Measurements from ENCODE around the gene ASGR1.
A peak's percentile ranks its signal among the peaks of the same experiment; 100 is the strongest.

The ASGR1 gene

GRCh38 chr17:7216242-7217112 is 37.3 kb upstream of the ASGR1 start:
- DNase-seq (ENCODE audit: low read depth) = no peak

DNA sequence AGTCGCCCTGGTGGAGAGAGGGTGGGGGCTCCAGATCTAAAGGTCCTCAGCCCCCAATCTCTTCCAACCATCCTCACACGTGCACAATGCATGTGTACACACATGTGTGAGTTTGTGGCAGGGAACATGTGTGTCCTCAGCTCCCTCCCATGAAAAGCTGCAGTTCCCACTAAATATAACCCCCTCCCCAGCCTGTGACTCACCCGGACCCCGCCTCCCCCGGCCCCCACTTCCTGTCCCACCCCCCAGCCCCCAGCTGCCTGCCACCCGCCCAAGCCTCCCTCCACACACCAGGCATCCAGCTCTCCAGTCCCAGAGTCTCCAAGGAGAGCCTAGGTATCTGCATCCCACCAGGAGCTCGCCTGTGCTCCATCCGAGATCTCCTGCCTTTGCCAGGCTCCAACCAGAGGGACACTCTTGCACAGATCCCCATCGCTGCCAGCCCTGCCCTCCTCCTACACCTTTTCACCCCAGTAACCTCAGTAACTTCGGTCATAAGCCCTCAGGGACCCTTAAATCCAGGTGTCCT is 36.5 kb upstream of the ASGR1 start:
- DNase-seq (ENCODE audit: low read depth) = no peak

DNA sequence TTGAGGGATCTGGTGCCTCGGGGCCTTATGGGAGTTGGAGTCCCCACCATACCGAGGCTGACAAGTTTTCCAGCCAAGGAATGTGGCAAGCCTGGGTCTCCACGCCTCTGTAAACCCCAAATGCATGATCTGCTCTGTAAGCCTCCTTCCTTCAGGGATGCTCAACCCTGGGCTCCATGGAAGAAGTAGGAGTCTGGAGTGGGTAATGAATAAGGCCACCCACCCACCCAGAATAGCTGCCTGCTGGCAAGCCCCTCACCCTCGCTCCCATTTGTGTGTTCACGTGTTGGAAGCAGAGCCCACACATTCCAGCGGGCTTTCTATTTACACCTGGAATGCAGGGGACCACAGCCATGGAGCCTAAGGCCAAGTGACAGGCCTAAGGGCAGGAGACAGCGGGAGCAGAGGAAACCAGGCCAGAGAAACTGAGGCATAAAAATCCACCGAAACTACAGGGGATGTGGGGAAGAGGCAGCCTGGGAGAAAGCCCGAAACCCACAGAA is 36.0 kb upstream of the ASGR1 start:
- DNase-seq (ENCODE audit: low read depth) = no peak

- DNase-seq (ENCODE audit: low read depth) = peak; percentile 99
These were observed 35.3 kb upstream of the ASGR1 start for GRCh38 chr17:7214300-7215135.

- DNase-seq (ENCODE audit: low read depth) = peak; percentile 40
These were observed 34.7 kb upstream of the ASGR1 start for GRCh38 chr17:7213895-7214299.

- no peak for DNase-seq (ENCODE audit: low read depth)
These were observed 32.5 kb upstream of the ASGR1 start for GRCh38 chr17:7211491-7212273.

DNA sequence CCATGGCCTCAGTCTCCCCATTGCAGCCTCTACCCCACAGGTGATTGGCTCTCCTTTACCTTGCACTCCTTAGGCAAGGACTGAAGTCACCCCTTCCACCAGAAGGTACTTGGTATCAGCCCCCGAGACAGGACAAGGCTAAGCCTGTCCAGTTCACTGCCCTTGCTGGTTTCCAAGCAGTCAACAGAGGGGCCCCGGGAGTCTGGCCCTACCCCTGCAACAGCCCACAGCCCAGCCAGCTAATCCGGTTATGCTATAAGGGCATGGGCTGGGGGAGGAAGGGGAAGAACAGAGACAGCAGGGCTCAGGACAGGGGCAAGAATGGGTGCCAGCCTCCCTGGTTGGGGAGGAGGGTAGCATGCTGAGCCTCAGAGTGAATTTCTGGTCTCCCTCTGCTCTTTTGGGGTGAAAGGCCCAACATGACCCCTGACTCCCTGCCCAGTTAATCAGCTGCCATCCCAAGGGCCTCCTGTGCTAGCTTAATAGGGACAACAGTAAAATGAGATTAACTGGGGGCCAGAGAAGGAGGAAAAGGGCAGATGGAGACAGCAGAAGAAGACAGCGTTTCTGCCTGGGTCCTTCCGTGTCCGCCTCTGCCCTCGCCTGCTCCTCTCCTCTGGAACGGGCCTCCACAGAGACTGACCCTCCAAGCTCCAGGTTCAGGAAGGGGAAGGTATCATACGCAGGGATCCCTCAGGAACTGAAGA is 29.7 kb upstream of the ASGR1 start:
- no peak for DNase-seq (ENCODE audit: low read depth)

GRCh38 chr17:7208027-7208571 is 28.9 kb upstream of the ASGR1 start:
- DNase-seq (ENCODE audit: low read depth) = no peak

DNA sequence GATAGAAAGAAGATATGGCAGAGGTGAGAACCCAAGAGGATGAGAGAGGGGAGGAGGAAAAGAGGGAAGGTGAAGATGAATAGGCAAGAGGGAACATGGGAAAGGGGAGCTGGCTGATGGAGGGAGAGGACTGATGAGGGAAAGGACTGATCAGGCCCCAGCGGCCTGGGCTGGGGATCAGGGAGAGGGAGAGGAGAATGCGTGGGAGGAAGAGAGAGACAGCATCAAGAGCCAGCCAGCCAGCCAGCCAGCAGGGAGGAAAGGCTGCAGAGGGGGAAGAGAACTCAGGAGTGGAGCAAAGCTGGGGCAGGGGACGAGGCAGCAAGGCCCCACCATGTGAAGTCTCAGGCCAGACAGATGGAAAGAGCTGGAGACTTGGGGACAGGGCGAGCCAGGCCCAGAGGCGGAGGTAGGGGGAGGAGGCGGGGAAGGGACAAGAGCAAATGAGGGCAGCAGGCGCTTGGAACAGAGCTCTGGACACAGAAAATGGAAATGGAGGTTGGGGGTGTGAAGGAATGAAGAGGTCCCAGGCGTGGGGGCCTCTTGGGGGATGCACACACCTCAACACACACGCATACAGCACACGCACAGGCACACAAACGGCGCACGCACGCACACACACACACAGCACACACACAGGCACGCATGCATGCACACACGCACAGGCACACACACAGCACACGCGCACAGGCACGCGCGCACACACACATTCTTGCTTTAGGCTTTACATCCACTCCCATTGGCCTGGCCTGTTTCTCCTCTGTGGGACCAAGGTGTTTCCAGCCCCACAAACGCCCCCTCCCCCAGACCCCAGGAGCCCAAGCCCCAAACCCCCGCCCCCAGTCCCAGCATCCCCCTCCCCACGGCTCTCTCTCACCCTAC is 28.2 kb upstream of the ASGR1 start:
- DNase-seq (ENCODE audit: low read depth) = no peak

DNA sequence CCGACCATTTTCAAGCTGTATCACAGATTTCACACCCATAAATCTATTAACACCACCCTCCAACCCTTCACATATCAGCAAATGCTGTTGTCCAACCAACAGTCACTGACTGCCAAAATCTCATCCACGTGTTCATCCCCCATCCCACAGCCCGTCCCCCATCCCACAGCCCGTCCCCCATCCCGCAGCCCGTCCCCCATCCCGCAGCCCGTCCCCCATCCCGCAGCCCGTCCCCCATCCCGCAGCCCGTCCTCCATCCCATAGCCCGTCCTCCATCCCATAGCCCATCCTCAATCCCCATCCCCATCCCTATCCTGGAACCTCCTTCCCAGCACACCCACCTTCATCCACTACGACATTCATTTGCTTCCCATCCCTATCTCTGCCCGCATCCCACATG is 26.4 kb upstream of the ASGR1 start:
- DNase-seq (ENCODE audit: low read depth) = no peak

GRCh38 chr17:7204828-7205461 is 25.8 kb upstream of the ASGR1 start:
- peak; percentile 87 for DNase-seq (ENCODE audit: low read depth)

DNA sequence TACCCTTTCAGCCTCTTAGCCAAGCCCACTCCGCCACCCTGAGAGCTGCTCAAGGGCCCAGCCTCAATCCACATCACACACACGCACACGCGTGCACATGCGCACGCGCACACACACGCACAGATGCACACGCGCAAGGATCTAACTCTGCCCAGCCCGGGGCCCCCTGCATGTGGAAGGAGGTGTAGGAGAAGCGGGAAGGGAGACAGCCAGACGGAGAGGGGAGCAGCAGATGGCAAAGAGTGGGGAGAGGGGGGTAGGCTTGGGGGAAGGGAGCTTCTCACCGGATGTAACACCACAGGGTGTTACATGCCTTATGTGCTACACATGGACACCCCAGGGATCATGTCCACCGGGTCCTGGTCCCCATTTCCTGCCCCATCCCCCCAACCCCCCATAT is 25.2 kb upstream of the ASGR1 start:
- DNase-seq (ENCODE audit: low read depth) = no peak

DNA sequence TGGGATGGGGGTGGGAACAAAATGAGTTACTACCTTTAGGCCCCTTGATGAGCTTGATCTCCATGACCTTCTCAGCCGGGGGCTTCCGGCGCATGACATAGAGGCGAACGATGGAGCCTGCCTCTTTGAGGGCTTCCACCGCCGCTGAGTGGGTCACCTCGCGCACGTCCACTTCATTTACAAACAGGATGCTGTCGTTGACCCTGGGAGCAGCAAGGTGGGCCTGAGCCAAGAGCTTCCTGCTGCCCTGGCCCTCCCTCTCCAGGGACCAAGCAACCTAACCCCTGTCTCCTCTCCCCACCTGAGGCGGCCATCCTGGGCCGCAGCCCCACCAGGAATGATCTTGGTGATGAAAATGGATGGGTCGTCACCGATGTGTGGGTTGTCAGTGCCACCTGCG is 24.2 kb upstream of the ASGR1 start:
- no peak for DNase-seq (ENCODE audit: low read depth)

DNA sequence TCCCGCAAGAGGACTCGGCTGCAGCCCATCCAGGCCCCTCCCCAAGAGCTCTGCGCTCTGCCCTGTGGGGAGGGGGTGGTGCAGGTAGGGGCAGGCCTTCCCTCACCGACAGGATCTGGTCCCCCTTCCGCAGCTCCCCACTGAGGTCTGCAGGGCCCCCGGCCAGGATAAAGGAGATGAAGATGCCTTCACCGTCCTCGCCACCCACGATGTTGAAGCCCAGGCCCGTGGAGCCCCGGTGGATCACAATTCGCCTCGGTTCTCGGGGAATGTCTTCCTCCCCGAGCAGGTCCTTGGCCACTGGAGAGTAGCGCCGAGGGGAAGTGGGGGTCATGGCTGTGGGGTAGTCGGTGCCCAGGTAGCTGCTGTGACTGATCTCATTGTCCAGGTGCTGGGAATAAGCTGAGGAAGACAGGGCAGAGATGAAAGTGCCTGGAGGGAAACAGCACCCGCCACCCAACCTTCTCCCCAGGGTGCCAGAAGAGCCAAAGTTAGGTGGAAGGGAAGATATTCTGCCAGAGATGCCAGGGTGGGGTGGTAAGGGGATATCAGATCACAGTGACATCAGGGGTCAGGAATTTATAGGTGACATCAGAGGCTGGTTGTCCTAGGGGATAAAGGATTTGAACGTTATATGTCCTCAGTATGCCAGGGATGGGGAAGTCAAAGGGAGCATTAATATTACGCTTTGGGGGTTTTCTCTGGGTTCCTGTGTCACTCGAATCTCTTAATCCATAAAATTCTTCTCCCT is 17.7 kb upstream of the ASGR1 start:
- no peak for DNase-seq (ENCODE audit: low read depth)

- no peak for DNase-seq (ENCODE audit: low read depth)
These were observed 16.8 kb upstream of the ASGR1 start for GRCh38 chr17:7195971-7196370.

GRCh38 chr17:7192271-7192937 is 13.2 kb upstream of the ASGR1 start:
- DNase-seq (ENCODE audit: low read depth) = no peak

GRCh38 chr17:7191571-7192270 is 12.6 kb upstream of the ASGR1 start:
- DNase-seq (ENCODE audit: low read depth) = no peak

- no peak for DNase-seq (ENCODE audit: low read depth)
These were observed 11.9 kb upstream of the ASGR1 start for GRCh38 chr17:7191069-7191468.

Data from stimulated activated CD4-positive, alpha-beta T cell treated with anti-CD3 and anti-CD28 coated beads, Interleukin-2, amount 100 ng/mL, for 4 hours (primary cell).